SK-N-SH (cell line): ENCODE measurements around the gene ANKS1B.

Experiments
- CHD2 ChIP-seq: fragments of 150-350 bp; IDR thresholded peaks from 2 replicates; pipeline ENCODE4 v1.6.1; 2018; ENCODE audit warnings: low read length; ENCODE audit not compliant: partially characterized antibody
- FOXJ3 ChIP-seq: sonication (generic); formaldehyde crosslinking; IDR thresholded peaks from 2 replicates; pipeline ENCODE4 v1.5.1; 2020; ENCODE audit warnings: mild to moderate bottlenecking, missing genetic modification reagents
- FOXM1 ChIP-seq: IDR thresholded peaks from 2 replicates; pipeline ENCODE4 v1.4.0; 2012; ENCODE audit warnings: low read depth, mild to moderate bottlenecking
- MXI1 ChIP-seq: IDR thresholded peaks from 2 replicates; pipeline ENCODE4 v1.6.1; 2012; ENCODE audit warnings: mild to moderate bottlenecking, low read depth, low read length, improper control_type of control experiment
- NRF1 ChIP-seq: IDR thresholded peaks from 2 replicates; pipeline ENCODE4 v1.6.1; 2012; ENCODE audit warnings: low read depth, mild to moderate bottlenecking, low read length
- RXRA ChIP-seq: IDR thresholded peaks from 2 replicates; pipeline ENCODE4 v1.4.0; 2012; ENCODE audit warnings: low read depth, mild to moderate bottlenecking, borderline replicate concordance
- SIN3A ChIP-seq: IDR thresholded peaks from 2 replicates; pipeline ENCODE4 v1.6.1; 2012; ENCODE audit warnings: low read depth, mild to moderate bottlenecking, low read length, moderate library complexity, borderline replicate concordance
- TAF1 ChIP-seq: IDR thresholded peaks from 2 replicates; pipeline ENCODE4 v1.6.1; 2012; ENCODE audit warnings: low read depth, mild to moderate bottlenecking, low read length, moderate library complexity, borderline replicate concordance
- TCF12 ChIP-seq: IDR thresholded peaks from 2 replicates; pipeline ENCODE4 v1.4.0; 2012
- TF ChIP-seq, protein P1 (sequence below): fragments of 200-600 bp; sonication (generic); IDR thresholded peaks from 2 replicates; pipeline ENCODE4 v1.6.1; 2017; ENCODE audit warnings: antibody characterized with exemption, mild to moderate bottlenecking, moderate library complexity
- TF ChIP-seq, protein P2 (sequence below): IDR thresholded peaks from 2 replicates; pipeline ENCODE4 v1.4.0; 2012; ENCODE audit warnings: low read depth, borderline replicate concordance
- TF ChIP-seq, protein P3 (sequence below): fragments of 150-350 bp; IDR thresholded peaks from 2 replicates; pipeline ENCODE4 v1.6.1; 2017; ENCODE audit warnings: antibody characterized with exemption, low read length, low read depth, borderline replicate concordance
- TF ChIP-seq, protein P4 (sequence below): IDR thresholded peaks from 2 replicates; pipeline ENCODE4 v1.6.1; 2012; ENCODE audit warnings: mild to moderate bottlenecking, low read depth, low read length, moderate library complexity

DNA sequence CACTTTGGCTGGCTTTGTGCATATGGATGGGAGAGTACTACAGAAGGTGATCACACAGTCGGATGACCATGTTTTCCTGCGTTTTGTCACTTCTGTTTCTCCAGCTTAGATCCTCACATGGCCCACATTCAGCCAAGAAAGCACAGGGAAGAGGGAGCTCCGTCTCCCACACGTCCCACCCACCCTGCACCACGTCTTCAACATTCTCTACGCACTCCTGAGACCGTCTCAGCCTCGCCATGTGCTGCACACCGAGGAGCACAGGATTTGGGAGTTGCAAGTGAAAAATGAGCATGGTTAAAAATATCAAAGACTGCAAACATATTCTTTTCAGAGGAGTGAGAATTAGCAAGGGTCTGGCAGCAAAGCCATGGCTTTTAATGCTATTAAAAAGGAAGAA is 1217.5 kb downstream of the ANKS1B start:
- TF ChIP-seq, protein P1, sequence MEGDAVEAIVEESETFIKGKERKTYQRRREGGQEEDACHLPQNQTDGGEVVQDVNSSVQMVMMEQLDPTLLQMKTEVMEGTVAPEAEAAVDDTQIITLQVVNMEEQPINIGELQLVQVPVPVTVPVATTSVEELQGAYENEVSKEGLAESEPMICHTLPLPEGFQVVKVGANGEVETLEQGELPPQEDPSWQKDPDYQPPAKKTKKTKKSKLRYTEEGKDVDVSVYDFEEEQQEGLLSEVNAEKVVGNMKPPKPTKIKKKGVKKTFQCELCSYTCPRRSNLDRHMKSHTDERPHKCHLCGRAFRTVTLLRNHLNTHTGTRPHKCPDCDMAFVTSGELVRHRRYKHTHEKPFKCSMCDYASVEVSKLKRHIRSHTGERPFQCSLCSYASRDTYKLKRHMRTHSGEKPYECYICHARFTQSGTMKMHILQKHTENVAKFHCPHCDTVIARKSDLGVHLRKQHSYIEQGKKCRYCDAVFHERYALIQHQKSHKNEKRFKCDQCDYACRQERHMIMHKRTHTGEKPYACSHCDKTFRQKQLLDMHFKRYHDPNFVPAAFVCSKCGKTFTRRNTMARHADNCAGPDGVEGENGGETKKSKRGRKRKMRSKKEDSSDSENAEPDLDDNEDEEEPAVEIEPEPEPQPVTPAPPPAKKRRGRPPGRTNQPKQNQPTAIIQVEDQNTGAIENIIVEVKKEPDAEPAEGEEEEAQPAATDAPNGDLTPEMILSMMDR = no peak
- TF ChIP-seq TAF1 (no peak), TCF12 (no peak), RXRA (no peak), NRF1 (no peak), CHD2 (no peak), FOXJ3 (CRISPR knock-in tag) (no peak), SIN3A (no peak), MXI1 (no peak), FOXM1 (no peak)
- TF ChIP-seq, protein P2, sequence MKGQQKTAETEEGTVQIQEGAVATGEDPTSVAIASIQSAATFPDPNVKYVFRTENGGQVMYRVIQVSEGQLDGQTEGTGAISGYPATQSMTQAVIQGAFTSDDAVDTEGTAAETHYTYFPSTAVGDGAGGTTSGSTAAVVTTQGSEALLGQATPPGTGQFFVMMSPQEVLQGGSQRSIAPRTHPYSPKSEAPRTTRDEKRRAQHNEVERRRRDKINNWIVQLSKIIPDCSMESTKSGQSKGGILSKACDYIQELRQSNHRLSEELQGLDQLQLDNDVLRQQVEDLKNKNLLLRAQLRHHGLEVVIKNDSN = no peak
- TF ChIP-seq, protein P3, sequence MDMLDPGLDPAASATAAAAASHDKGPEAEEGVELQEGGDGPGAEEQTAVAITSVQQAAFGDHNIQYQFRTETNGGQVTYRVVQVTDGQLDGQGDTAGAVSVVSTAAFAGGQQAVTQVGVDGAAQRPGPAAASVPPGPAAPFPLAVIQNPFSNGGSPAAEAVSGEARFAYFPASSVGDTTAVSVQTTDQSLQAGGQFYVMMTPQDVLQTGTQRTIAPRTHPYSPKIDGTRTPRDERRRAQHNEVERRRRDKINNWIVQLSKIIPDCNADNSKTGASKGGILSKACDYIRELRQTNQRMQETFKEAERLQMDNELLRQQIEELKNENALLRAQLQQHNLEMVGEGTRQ = no peak
- TF ChIP-seq, protein P4, sequence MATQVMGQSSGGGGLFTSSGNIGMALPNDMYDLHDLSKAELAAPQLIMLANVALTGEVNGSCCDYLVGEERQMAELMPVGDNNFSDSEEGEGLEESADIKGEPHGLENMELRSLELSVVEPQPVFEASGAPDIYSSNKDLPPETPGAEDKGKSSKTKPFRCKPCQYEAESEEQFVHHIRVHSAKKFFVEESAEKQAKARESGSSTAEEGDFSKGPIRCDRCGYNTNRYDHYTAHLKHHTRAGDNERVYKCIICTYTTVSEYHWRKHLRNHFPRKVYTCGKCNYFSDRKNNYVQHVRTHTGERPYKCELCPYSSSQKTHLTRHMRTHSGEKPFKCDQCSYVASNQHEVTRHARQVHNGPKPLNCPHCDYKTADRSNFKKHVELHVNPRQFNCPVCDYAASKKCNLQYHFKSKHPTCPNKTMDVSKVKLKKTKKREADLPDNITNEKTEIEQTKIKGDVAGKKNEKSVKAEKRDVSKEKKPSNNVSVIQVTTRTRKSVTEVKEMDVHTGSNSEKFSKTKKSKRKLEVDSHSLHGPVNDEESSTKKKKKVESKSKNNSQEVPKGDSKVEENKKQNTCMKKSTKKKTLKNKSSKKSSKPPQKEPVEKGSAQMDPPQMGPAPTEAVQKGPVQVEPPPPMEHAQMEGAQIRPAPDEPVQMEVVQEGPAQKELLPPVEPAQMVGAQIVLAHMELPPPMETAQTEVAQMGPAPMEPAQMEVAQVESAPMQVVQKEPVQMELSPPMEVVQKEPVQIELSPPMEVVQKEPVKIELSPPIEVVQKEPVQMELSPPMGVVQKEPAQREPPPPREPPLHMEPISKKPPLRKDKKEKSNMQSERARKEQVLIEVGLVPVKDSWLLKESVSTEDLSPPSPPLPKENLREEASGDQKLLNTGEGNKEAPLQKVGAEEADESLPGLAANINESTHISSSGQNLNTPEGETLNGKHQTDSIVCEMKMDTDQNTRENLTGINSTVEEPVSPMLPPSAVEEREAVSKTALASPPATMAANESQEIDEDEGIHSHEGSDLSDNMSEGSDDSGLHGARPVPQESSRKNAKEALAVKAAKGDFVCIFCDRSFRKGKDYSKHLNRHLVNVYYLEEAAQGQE = no peak
